Measurements from ENCODE around the gene PRAME.

- TF ChIP-seq, protein P1, sequence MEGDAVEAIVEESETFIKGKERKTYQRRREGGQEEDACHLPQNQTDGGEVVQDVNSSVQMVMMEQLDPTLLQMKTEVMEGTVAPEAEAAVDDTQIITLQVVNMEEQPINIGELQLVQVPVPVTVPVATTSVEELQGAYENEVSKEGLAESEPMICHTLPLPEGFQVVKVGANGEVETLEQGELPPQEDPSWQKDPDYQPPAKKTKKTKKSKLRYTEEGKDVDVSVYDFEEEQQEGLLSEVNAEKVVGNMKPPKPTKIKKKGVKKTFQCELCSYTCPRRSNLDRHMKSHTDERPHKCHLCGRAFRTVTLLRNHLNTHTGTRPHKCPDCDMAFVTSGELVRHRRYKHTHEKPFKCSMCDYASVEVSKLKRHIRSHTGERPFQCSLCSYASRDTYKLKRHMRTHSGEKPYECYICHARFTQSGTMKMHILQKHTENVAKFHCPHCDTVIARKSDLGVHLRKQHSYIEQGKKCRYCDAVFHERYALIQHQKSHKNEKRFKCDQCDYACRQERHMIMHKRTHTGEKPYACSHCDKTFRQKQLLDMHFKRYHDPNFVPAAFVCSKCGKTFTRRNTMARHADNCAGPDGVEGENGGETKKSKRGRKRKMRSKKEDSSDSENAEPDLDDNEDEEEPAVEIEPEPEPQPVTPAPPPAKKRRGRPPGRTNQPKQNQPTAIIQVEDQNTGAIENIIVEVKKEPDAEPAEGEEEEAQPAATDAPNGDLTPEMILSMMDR (conservative IDR thresholded peaks at IDR 0.05) = no peak
- no peak for TF ChIP-seq EZH2 (IDR thresholded peaks at IDR 0.05; ENCODE audit: low read depth)
These were observed 25.6 kb downstream of the PRAME start for GRCh38 chr22:22533417-22533816.
